Nephron progenitor cell (in vitro differentiated cells): ENCODE results near the gene PDHB.

Source experiments
- DNase-seq: peaks from one replicate; pipeline ENCODE4 v3.0.0; 2021
- H3K27ac Mint-ChIP-seq: 2 replicates; pipeline ENCODE4 v1.8.0; 2021; ENCODE audit warnings: mild to moderate bottlenecking, moderate library complexity, mixed read lengths
- H3K27me3 Mint-ChIP-seq: 2 replicates; pipeline ENCODE4 v1.8.0; 2021; ENCODE audit warnings: mild to moderate bottlenecking, low read depth, mixed read lengths; ENCODE audit not compliant: poor library complexity
- H3K36me3 Mint-ChIP-seq: 2 replicates; pipeline ENCODE4 v1.8.0; 2021; ENCODE audit warnings: low read depth, mixed read lengths
- H3K4me1 Mint-ChIP-seq: 2 replicates; pipeline ENCODE4 v1.8.0; 2021; ENCODE audit warnings: mixed read lengths
- H3K4me3 Mint-ChIP-seq: 2 replicates; pipeline ENCODE4 v1.8.0; 2021; ENCODE audit warnings: mild to moderate bottlenecking, moderate library complexity, mixed read lengths
- H3K9me3 Mint-ChIP-seq: 2 replicates; pipeline ENCODE4 v1.8.0; 2021; ENCODE audit warnings: mild to moderate bottlenecking, moderate library complexity, mixed read lengths
- CTCF ChIP-seq: fragments of 200-600 bp; sonication (generic); IDR thresholded peaks from 2 replicates; pipeline ENCODE4 v1.5.0; 2021; ENCODE audit warnings: antibody characterized with exemption

Gene PDHB

GRCh38 chr3:58404396-58404795, 29.2 kb downstream of the PDHB start:
- H3K4me3 Mint-ChIP-seq: no peak overlapping the region
- TF ChIP-seq CTCF: no peak
- no peak overlapping the region for H3K27ac Mint-ChIP-seq
- H3K4me1 Mint-ChIP-seq: peaks cover 4% of the 10 kb centered on the region
- no peak for DNase-seq
- no peaks in the 10 kb centered on the region for H3K27me3 Mint-ChIP-seq
- H3K36me3 Mint-ChIP-seq: peaks cover 23% of the 10 kb centered on the region
- H3K9me3 Mint-ChIP-seq: peaks cover 3% of the 10 kb centered on the region

GRCh38 chr3:58403513-58404109, 30.0 kb downstream of the PDHB start:
- TF ChIP-seq CTCF: no peak
- no peak for DNase-seq
- no peak overlapping the region for H3K4me3 Mint-ChIP-seq
- peaks cover 17% of the 10 kb centered on the region for H3K36me3 Mint-ChIP-seq
- no peaks in the 10 kb centered on the region for H3K27me3 Mint-ChIP-seq
- no peak overlapping the region for H3K27ac Mint-ChIP-seq
- H3K4me1 Mint-ChIP-seq: peaks cover 4% of the 10 kb centered on the region
- peaks cover 3% of the 10 kb centered on the region for H3K9me3 Mint-ChIP-seq

GRCh38 chr3:58398669-58399333, 34.8 kb downstream of the PDHB start:
- Mint-ChIP-seq H3K4me1 (peaks cover 6% of the 10 kb centered on the region), H3K27me3 (no peaks in the 10 kb centered on the region), H3K9me3 (no peaks in the 10 kb centered on the region), H3K36me3 (peaks cover 4% of the 10 kb centered on the region), H3K27ac (no peak overlapping the region), H3K4me3 (no peak overlapping the region)
- no peak for TF ChIP-seq CTCF
- no peak for DNase-seq

GRCh38 chr3:58394339-58394738, 39.3 kb downstream of the PDHB start:
- no peaks in the 10 kb centered on the region for H3K27me3 Mint-ChIP-seq
- no peak overlapping the region for H3K4me3 Mint-ChIP-seq
- H3K9me3 Mint-ChIP-seq: no peaks in the 10 kb centered on the region
- peaks cover 6% of the 10 kb centered on the region for H3K4me1 Mint-ChIP-seq
- no peak overlapping the region for H3K27ac Mint-ChIP-seq
- DNase-seq: no peak
- peaks cover 4% of the 10 kb centered on the region for H3K36me3 Mint-ChIP-seq
- TF ChIP-seq CTCF: no peak

- Mint-ChIP-seq H3K4me3 (no peak overlapping the region), H3K27me3 (no peaks in the 10 kb centered on the region), H3K4me1 (peaks cover 22% of the 10 kb centered on the region), H3K36me3 (peaks cover 3% of the 10 kb centered on the region), H3K9me3 (no peaks in the 10 kb centered on the region), H3K27ac (no peak overlapping the region)
- TF ChIP-seq CTCF: no peak
- DNase-seq: no peak
Observed at GRCh38 chr3:58392181-58392580, 41.5 kb downstream of the PDHB start.
